ENCODE data around the gene CNTN6. TPM values are rescaled to one million over a fixed set of nuclear protein-coding genes. Genes with fewer than 3 reads are reported as not detected.

CNTN6 gene
- polyA plus RNA-seq, 1 donor (not counting 4 experiments of a cell fraction or from before 2014, with no cell fraction given): not detected

GRCh38 chr3:1183320-1184048 is 90.7 kb downstream of the CNTN6 start:
- Histone ChIP-seq H3K27ac (ENCODE audit: control insufficient read depth, insufficient read depth, low read length) (no peak overlapping the region), H2AFZ (ENCODE audit: control insufficient read depth, low read length) (no peak overlapping the region)
- no peak for DNase-seq (ENCODE audit: low read depth, low spot score)

GRCh38 chr3:1190569-1190968 is 97.7 kb downstream of the CNTN6 start:
- no peaks in the 10 kb centered on the region for H3K4me1 ChIP-seq (ENCODE audit: control insufficient read depth, extremely low read depth, insufficient read depth, low read length)
- no peaks in the 10 kb centered on the region for H3K9me1 ChIP-seq (ENCODE audit: control insufficient read depth, extremely low read depth, insufficient read depth, low read length)
- no peak overlapping the region for H2AFZ ChIP-seq (ENCODE audit: control insufficient read depth, low read length)
- H3K4me3 ChIP-seq (ENCODE audit: control insufficient read depth in 2 of 3, extremely low read depth in 1 of 3, insufficient read depth in 2 of 3, low read depth in 1 of 3, low read length in 3 of 3): no peak overlapping the region
- DNase-seq (ENCODE audit: low read depth, low spot score): no peak
- no peaks in the 10 kb centered on the region for H3K9me3 ChIP-seq (ENCODE audit: control insufficient read depth, low read depth, low read length)
- H3K79me2 ChIP-seq (ENCODE audit: control insufficient read depth, insufficient read depth, low read length): no peaks in the 10 kb centered on the region
- no peaks in the 10 kb centered on the region for H4K20me1 ChIP-seq (ENCODE audit: control insufficient read depth, extremely low read depth, insufficient read depth, low read length)
- no peaks in the 10 kb centered on the region for H3K27me3 ChIP-seq (ENCODE audit: control insufficient read depth, extremely low read depth, insufficient read depth, low read length)
- dilution Hi-C loops (cut with MboI; ENCODE audit: extremely low pct_ligation_motif_present, low sequenced_read_pairs): no loop called here
- H3K9ac ChIP-seq (ENCODE audit: control insufficient read depth, extremely low read depth, insufficient read depth, low read length): no peak overlapping the region
- TF ChIP-seq EZH2 (IDR thresholded peaks at IDR 0.05; ENCODE audit: low read length) (no peak), CTCF (optimal IDR thresholded peaks at IDR 0.05 in 1 of 3, IDR thresholded peaks at IDR 0.05 in 1 of 3, conservative IDR thresholded peaks at IDR 0.05 in 1 of 3; ENCODE audit: extremely low read depth in 1 of 3, insufficient read depth in 2 of 3, low read length in 3 of 3) (no peak)
- no peak overlapping the region for H3K4me2 ChIP-seq (ENCODE audit: control insufficient read depth, extremely low read depth, insufficient read depth, low read depth, low read length)
- peak; percentile 39 for FAIRE-seq
- no peak overlapping the region for H3K27ac ChIP-seq (ENCODE audit: control insufficient read depth, insufficient read depth, low read length)
- no peaks in the 10 kb centered on the region for H3K36me3 ChIP-seq (ENCODE audit: control insufficient read depth in 2 of 2, extremely low read depth in 1 of 2, insufficient read depth in 2 of 2, low read length in 2 of 2)

More at GRCh38 chr3:1183320-1184048, 90.7 kb downstream of the CNTN6 start:
- H3K36me3 ChIP-seq (ENCODE audit: control insufficient read depth in 2 of 2, extremely low read depth in 1 of 2, insufficient read depth in 2 of 2, low read length in 2 of 2): no peaks in the 10 kb centered on the region
- H4K20me1 ChIP-seq (ENCODE audit: control insufficient read depth, extremely low read depth, insufficient read depth, low read length): no peaks in the 10 kb centered on the region
- no peak overlapping the region for H3K4me2 ChIP-seq (ENCODE audit: control insufficient read depth, extremely low read depth, insufficient read depth, low read depth, low read length)
- no peak overlapping the region for H3K9ac ChIP-seq (ENCODE audit: control insufficient read depth, extremely low read depth, insufficient read depth, low read length)
- H3K79me2 ChIP-seq (ENCODE audit: control insufficient read depth, insufficient read depth, low read length): no peaks in the 10 kb centered on the region
- no peaks in the 10 kb centered on the region for H3K9me3 ChIP-seq (ENCODE audit: control insufficient read depth, low read depth, low read length)
- peak; percentile 9 for FAIRE-seq
- H3K4me1 ChIP-seq (ENCODE audit: control insufficient read depth, extremely low read depth, insufficient read depth, low read length): no peaks in the 10 kb centered on the region
- dilution Hi-C loops (cut with MboI; ENCODE audit: extremely low pct_ligation_motif_present, low sequenced_read_pairs): no loop called here
- no peaks in the 10 kb centered on the region for H3K9me1 ChIP-seq (ENCODE audit: control insufficient read depth, extremely low read depth, insufficient read depth, low read length)
- no peak overlapping the region for H3K4me3 ChIP-seq (ENCODE audit: control insufficient read depth in 2 of 3, extremely low read depth in 1 of 3, insufficient read depth in 2 of 3, low read depth in 1 of 3, low read length in 3 of 3)
- no peaks in the 10 kb centered on the region for H3K27me3 ChIP-seq (ENCODE audit: control insufficient read depth, extremely low read depth, insufficient read depth, low read length)
- TF ChIP-seq EZH2 (IDR thresholded peaks at IDR 0.05; ENCODE audit: low read length) (no peak), CTCF (optimal IDR thresholded peaks at IDR 0.05 in 1 of 3, IDR thresholded peaks at IDR 0.05 in 1 of 3, conservative IDR thresholded peaks at IDR 0.05 in 1 of 3; ENCODE audit: extremely low read depth in 1 of 3, insufficient read depth in 2 of 3, low read length in 3 of 3) (no peak)

Measured in keratinocyte (primary cell).